Ovary (tissue), 9 donors: ENCODE measurements around the gene ANKRD6. TPM values are rescaled to one million over a fixed set of nuclear protein-coding genes. Genes with fewer than 3 reads are reported as not detected.

ENCODE experiments used
- DNase-seq, 5 donors: peaks; one replicate each; pipeline ENCODE4 v3.0.0-alpha.2; 2019 to 2020
- H3K27ac ChIP-seq, 2 donors: fragments of 200-600 bp; one replicate each; pipeline versions ENCODE4 v1.5.1 to v1.8.0; 2019 to 2022
- H3K27me3 ChIP-seq: fragments of 200-600 bp; one replicate; pipeline ENCODE4 v1.8.0; 2022
- H3K36me3 ChIP-seq: fragments of 200-600 bp; sonication (generic); one replicate; pipeline ENCODE4 v1.5.1; 2019
- H3K4me1 ChIP-seq: one replicate; pipeline ENCODE4 v1.8.1; 2013; ENCODE audit warnings: mild to moderate bottlenecking, moderate library complexity; ENCODE audit not compliant: insufficient read depth
- H3K4me3 ChIP-seq: fragments of 200-600 bp; sonication (generic); one replicate; pipeline ENCODE4 v1.5.1; 2017
- H3K9me3 ChIP-seq, 2 donors: fragments of 200-600 bp in 1 of 2; sonication (generic) in 1 of 2; one replicate each; pipeline versions ENCODE4 v1.5.1 to v1.8.1; 2013 to 2019; ENCODE audit warnings: mild to moderate bottlenecking in 1 of 2, moderate library complexity in 1 of 2
- CTCF ChIP-seq, 3 donors: fragments of 450-650 bp in 2 of 3; fragments of 200-600 bp in 1 of 3; IDR thresholded peaks; one replicate each; pipeline versions ENCODE4 v1.5.1 to v1.8.0; 2016 to 2022; ENCODE audit warnings: antibody characterized with exemption in 3 of 3, mild to moderate bottlenecking in 1 of 3
- EP300 ChIP-seq: sonication (generic); formaldehyde crosslinking; IDR thresholded peaks from one replicate; pipeline ENCODE4 v1.6.1; 2017; ENCODE audit warnings: antibody characterized with exemption
- POLR2A ChIP-seq: fragments of 450-650 bp; IDR thresholded peaks from one replicate; pipeline ENCODE4 v1.6.1; 2017; ENCODE audit warnings: antibody characterized with exemption, mild to moderate bottlenecking, moderate library complexity
- WGBS, 3 donors: extraction: QIAGEN DNeasy Blood & Tissue Kit in 1 of 3; methylation state at CpG; one replicate each; pipeline versions ENCODE4 v1.1.5 to v1.1.7; 2013 to 2017; 5-methylcytosine and 5-hydroxymethylcytosine counted together
- intact Hi-C, 4 donors: fragments of 100-400 bp; cut with DNase I; formaldehyde crosslinking; loops; one replicate each; pipeline versions ENCODE4 v1.11.0 to v1.15.1; 2022 to 2023
- polyA plus RNA-seq, 2 donors: library from polyadenylated mRNA; stranded (reverse); fragments of 200-250 nt in 1 of 2; fragments of 350-450 nt in 1 of 2; fragmentation: Illumina TruSeq in 1 of 2; extraction: RNeasy Lipid Tissue Mini Kit (QIAGEN cat#74804) in 1 of 2; gene quantifications; one replicate each; pipeline ENCODE4 v1.2.3, GENCODE V29; 2013 to 2014
- total RNA-seq, 7 donors: library from RNA; depleted of rRNA in 2 of 7; stranded (reverse); fragments of >200 nt in 2 of 7; fragmentation: NEBNext Ultra II Directional in 3 of 7; extraction: Animal tissue kit (Norgen Biotek cat#: 25700) in 3 of 7; gene quantifications; one replicate each; pipeline versions ENCODE4 v1.1.0 to v1.2.4, GENCODE V29; 2016 to 2023
- donor health status: DM: no; HTN: no; CAD: no; lungs with moderate emphysema.
- donor health status: DM: no; HTN: no; CAD: no.
- donor health status: Bipolar disorder and iron deficiency.
- donor health status: DM: yes; HTN: yes; CAD: no.
- donor health status: DM: no; HTN: no; CAD: no.
- donor health status: DM: yes; HTN: yes; CAD: no.

The ANKRD6 gene
- total and polyA plus RNA-seq, 9 donors, result 14.7 to 50.1 (median 25.6) TPM

- 75 to 88% (median 82%) methylated on average over 1 of the region's 1 CpG for WGBS, 3 donors
- no peak overlapping the region for H3K4me3 ChIP-seq
- intact Hi-C loops, result loop anchor here in 1 of 4 donors (10.0 kb wide), 1 partner anchor 177 kb away; no protein-coding TSS in a partner anchor
Observed at GRCh38 chr6:89438248-89438647, 5.3 kb downstream of the ANKRD6 start.

GRCh38 chr6:89439014-89439413 is 6.1 kb downstream of the ANKRD6 start:
- no peak overlapping the region for H3K4me3 ChIP-seq
- intact Hi-C loops, result loop anchor here in 1 of 4 donors (10.0 kb wide), 1 partner anchor 176 kb away; no protein-coding TSS in a partner anchor
- DNase-seq, result no peak
- H3K36me3 ChIP-seq, result no peaks in the 10 kb centered on the region
- H3K9me3 ChIP-seq, result no peaks in the 10 kb centered on the region
- TF ChIP-seq CTCF (IDR thresholded peaks at IDR 0.05), result no peak
- H3K27me3 ChIP-seq, result no peaks in the 10 kb centered on the region
- peaks cover 10% of the 10 kb centered on the region for H3K4me1 ChIP-seq
- no peak overlapping the region for H3K27ac ChIP-seq
- 90 to 98% (median 94%) methylated on average over 2 of the region's 2 CpGs for WGBS, 3 donors

More at GRCh38 chr6:89438248-89438647, 5.3 kb downstream of the ANKRD6 start:
- Histone ChIP-seq H3K27me3 (no peaks in the 10 kb centered on the region), H3K4me1 (peaks cover 10% of the 10 kb centered on the region), H3K36me3 (no peaks in the 10 kb centered on the region), H3K27ac (no peak overlapping the region), H3K9me3 (no peaks in the 10 kb centered on the region)
- no peak for DNase-seq
- no peak for TF ChIP-seq EP300
- TF ChIP-seq CTCF (IDR thresholded peaks at IDR 0.05), result no peak
- TF ChIP-seq POLR2A, result no peak

GRCh38 chr6:89440200-89440599 is 7.2 kb downstream of the ANKRD6 start:
- Histone ChIP-seq H3K27me3 (no peaks in the 10 kb centered on the region), H3K4me3 (no peak overlapping the region), H3K4me1 (peaks cover 3% of the 10 kb centered on the region), H3K9me3 (no peaks in the 10 kb centered on the region), H3K27ac (no peak overlapping the region), H3K36me3 (no peaks in the 10 kb centered on the region)
- intact Hi-C loops, result no loop called here
- DNase-seq, result no peak
- TF ChIP-seq EP300 (no peak), CTCF (IDR thresholded peaks at IDR 0.05) (no peak), POLR2A (no peak)
- 94 to 96% (median 96%) methylated on average over 3 of the region's 3 CpGs for WGBS, 3 donors

- Histone ChIP-seq H3K9me3 (no peaks in the 10 kb centered on the region), H3K4me3 (no peak overlapping the region), H3K27ac (no peak overlapping the region), H3K27me3 (no peaks in the 10 kb centered on the region), H3K36me3 (no peaks in the 10 kb centered on the region), H3K4me1 (no peaks in the 10 kb centered on the region)
- 71 to 77% (median 75%) methylated on average over 5 of the region's 5 CpGs for WGBS, 3 donors
- no peak for TF ChIP-seq CTCF (IDR thresholded peaks at IDR 0.05)
- TF ChIP-seq EP300, result no peak
- no peak for TF ChIP-seq POLR2A
- intact Hi-C loops, result no loop called here
- DNase-seq, result no peak
Observed at GRCh38 chr6:89443658-89444057, 10.7 kb downstream of the ANKRD6 start.
